HAP-1 (cell line): ENCODE results near the gene ARHGEF37.

ENCODE experiments used
- DNase-seq, 2 experiments: peaks; one replicate each; pipeline ENCODE4 v3.0.0-alpha.2; 2016 to 2020; ENCODE audit warnings: low spot score in 2 of 2
- H3K27me3 ChIP-seq: fragments of 250-450 bp; sonication (Bioruptor Pico); 2 replicates; pipeline ENCODE4 v1.5.1; 2020; ENCODE audit warnings: low read depth, mild to moderate bottlenecking, moderate library complexity
- H3K36me3 ChIP-seq: fragments of 250-450 bp; sonication (Bioruptor Pico); replicated peaks from 2 replicates; pipeline ENCODE4 v1.5.1; 2020; ENCODE audit warnings: mild to moderate bottlenecking
- H3K4me1 ChIP-seq: fragments of 250-450 bp; sonication (Bioruptor Pico); 2 replicates; pipeline ENCODE4 v1.5.1; 2020; ENCODE audit warnings: mild to moderate bottlenecking
- H3K4me3 ChIP-seq: fragments of 250-450 bp; sonication (Bioruptor Pico); 2 replicates; pipeline ENCODE4 v1.5.1; 2020; ENCODE audit warnings: mild to moderate bottlenecking, moderate library complexity
- H3K9me3 ChIP-seq: fragments of 250-450 bp; sonication (Bioruptor Pico); 2 replicates; pipeline ENCODE4 v1.5.1; 2020; ENCODE audit warnings: mild to moderate bottlenecking, moderate library complexity
- in situ Hi-C: fragments of 300-500 bp; cut with MboI; formaldehyde crosslinking; loops from 3 replicates; pipeline ENCODE4 v1.14.3; 2020; ENCODE audit warnings: low sequenced_read_pairs, inconsistent platforms, mixed read lengths

The ARHGEF37 gene

DNA sequence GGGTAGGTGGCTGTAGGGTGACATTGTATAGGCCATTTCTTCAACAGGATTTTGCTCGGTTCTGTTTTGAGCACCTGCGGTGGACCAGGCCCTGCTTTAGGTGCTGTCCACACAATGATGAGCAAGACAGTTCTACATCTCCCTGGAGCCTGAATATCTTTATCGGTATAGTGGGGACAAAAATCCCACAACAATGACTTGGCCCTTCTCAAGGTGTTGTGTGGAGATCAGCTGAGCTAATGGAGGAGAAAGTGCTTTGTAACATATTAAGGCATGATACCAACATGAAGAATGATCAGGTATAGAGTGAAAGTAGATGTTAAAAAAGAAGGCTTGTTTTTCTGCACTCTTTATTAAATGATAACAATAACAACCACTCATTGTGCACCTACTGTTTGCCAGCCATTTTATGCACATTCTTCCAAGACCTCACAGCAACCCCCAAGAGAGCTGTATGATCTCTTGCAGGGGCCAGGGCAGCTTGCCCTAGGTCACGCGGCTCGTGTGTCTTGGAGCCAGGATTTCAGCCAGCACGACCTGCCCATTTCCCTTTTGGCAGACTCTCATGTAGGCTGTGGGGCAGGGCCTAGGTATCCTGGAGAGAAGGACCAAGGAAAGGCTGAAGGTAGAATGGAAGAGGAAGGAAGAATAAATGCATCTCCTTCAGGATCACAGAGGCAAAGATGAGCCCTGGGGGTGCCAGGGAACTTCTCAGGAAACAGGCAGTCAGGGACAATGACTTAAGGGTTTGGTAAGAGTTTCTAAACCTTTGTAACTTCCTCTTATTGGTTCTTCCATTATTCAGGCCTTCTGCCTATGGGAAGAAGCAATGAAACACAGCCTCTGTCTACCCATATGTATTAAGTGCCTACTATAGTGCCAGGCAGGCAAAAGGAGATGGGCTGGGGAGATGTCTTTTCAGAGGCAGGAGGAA is 98.8 kb downstream of the ARHGEF37 start:
- in situ Hi-C loops: no loop called here

DNA sequence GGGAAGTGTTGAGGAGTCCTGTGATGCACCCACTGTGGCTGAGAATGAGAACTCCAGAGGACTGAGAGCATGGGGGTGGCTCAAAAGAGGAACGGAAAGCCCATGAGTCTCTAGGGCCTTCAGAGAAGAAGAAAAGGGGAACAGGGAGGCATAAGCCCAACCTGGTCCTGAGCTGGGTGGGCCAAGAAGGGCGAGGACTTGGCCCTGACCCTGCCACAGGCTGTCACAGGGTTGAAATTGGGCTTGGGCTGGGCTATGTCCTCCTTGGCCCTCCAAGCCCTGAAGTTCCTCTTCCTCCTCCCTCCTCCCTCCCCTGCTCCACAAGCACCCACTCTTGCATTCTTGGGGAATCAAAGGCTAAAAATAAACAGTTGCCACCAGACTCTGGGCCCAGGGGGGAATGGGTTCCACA is 99.5 kb downstream of the ARHGEF37 start:
- in situ Hi-C loops: no loop called here
- Histone ChIP-seq H3K27me3 (peaks cover 14% of the 10 kb centered on the region), H3K36me3 (no peaks in the 10 kb centered on the region), H3K4me1 (no peaks in the 10 kb centered on the region), H3K4me3 (no peak overlapping the region), H3K9me3 (no peaks in the 10 kb centered on the region)
- DNase-seq: no peak

More for the DNA sequence above, 98.8 kb downstream of the ARHGEF37 start:
- H3K9me3 ChIP-seq: no peaks in the 10 kb centered on the region; the same call in 1 of the 2 replicates
- no peak overlapping the region for H3K4me3 ChIP-seq
- no peaks in the 10 kb centered on the region for H3K4me1 ChIP-seq
- H3K27me3 ChIP-seq: peaks cover 11% of the 10 kb centered on the region; the same call in 1 of the 2 replicates
- DNase-seq: no peak
- H3K36me3 ChIP-seq: no peaks in the 10 kb centered on the region

DNA sequence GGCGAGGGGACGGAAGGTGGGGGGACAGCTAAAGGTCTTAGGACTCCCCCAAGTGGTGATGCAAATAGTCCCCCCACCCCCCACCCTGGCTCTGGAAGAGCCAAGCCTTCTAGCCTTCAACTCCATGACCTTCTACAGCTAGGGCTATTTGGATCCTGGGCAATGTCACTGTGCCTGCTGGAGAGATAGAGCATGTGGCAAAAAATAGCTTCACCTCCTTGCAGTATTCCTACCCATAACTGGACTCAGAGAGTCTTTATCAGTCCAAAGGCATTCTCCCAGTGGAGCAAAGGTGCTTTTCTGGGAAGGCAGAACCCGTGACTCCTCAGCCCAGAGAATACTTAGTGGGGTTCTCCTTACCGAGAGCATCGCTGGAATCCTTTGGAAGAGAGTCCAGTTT is 100.0 kb downstream of the ARHGEF37 start:
- in situ Hi-C loops: no loop called here

DNA sequence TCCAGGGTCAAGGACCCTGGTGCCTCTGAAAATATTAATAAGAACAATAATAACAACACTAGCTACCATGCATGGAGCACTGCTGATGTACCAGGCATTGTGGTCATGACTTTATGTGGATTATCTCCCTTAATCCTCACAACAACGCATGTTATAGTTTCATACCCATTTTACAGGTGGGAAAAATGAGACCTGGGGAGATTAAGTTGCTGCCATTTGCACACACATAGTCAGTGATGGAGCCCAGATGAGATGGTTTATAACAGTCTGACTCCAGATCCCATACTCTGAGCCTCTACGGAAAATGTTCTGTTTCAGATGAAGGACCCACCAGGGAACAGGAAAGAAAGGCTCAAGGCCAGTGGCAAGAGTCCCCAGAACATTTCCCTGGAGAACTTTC is 100.6 kb downstream of the ARHGEF37 start:
- Histone ChIP-seq H3K4me3 (no peak overlapping the region), H3K9me3 (no peaks in the 10 kb centered on the region), H3K27me3 (peaks cover 20% of the 10 kb centered on the region), H3K36me3 (no peaks in the 10 kb centered on the region), H3K4me1 (no peaks in the 10 kb centered on the region)
- in situ Hi-C loops: no loop called here
- DNase-seq: no peak

More for the DNA sequence above, 100.0 kb downstream of the ARHGEF37 start:
- H3K27me3 ChIP-seq: peaks cover 17% of the 10 kb centered on the region
- H3K9me3 ChIP-seq: no peaks in the 10 kb centered on the region
- no peaks in the 10 kb centered on the region for H3K4me1 ChIP-seq
- no peaks in the 10 kb centered on the region for H3K36me3 ChIP-seq
- no peak for DNase-seq
- H3K4me3 ChIP-seq: no peak overlapping the region

DNA sequence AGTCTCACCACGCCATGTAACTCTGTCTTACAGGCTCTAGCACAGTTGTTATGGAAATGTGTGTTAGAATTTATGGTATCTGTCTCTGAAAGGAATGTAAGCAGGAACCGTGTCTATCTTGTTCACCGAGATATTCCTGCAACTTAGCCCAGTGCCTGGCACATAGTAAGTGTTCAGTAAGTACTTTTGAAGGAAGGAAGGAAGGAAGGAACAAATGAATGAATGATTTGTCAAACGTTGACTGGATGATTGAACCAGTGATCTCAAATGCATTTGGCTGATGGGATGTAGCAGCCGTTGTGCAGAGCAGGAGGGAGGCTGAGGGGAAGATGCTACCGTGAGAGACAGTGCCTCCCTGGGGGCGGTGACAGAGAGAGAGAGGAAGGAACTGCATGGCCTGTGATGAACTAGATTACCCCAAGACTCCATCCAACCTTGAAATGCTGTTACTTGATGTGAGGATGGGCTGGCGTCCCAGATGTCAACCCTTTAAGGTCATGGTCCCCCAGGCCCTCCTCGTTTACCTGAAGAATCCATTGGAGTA is 101.3 kb downstream of the ARHGEF37 start:
- DNase-seq: no peak
- H3K4me1 ChIP-seq: no peaks in the 10 kb centered on the region
- H3K4me3 ChIP-seq: no peak overlapping the region
- H3K27me3 ChIP-seq: peaks cover 27% of the 10 kb centered on the region
- in situ Hi-C loops: no loop called here
- H3K36me3 ChIP-seq: no peaks in the 10 kb centered on the region
- no peaks in the 10 kb centered on the region for H3K9me3 ChIP-seq

DNA sequence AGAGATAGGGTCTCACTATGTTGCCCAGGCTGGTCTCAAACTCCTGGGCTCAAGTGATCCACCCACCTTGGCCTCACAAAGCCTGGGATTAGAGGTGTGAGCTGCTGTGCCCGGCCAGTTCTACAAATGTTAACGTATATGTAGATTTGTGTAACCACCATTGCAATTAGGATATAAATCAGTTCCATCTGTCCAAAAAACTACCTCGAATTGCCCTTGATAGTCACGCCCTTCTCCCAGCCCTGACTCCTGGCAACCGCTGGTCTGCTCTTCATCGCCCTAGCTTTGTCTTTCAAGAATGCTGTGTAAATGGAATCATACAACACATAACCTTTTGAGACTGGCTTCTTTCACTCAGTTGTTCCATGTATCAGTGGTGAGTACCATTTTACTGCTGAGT is 102.7 kb downstream of the ARHGEF37 start:
- H3K4me1 ChIP-seq: no peaks in the 10 kb centered on the region
- H3K27me3 ChIP-seq: peaks cover 35% of the 10 kb centered on the region
- H3K9me3 ChIP-seq: no peaks in the 10 kb centered on the region
- H3K36me3 ChIP-seq: no peaks in the 10 kb centered on the region
- H3K4me3 ChIP-seq: no peak overlapping the region
- no peak for DNase-seq
- in situ Hi-C loops: no loop called here

DNA sequence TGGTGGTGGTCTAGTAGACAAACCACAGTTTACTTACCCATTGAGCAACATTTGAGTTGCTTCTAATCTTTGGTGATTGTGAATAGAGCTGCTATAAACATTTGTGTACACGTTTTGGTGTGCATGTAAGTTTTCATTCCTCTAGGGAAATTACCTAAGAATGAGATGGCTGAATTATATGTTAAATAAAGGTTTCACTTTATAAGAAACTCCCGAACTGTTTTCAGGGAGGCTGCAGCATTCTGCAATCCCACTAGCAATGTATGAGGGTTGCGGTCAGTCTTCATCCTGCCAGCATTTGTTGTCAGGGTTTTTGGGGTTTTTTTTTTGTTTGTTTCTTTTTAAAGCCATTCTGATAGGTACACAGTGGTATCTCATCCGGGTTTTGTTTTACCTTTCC is 103.1 kb downstream of the ARHGEF37 start:
- no peak overlapping the region for H3K4me3 ChIP-seq
- no peaks in the 10 kb centered on the region for H3K36me3 ChIP-seq
- no peak for DNase-seq
- peaks cover 34% of the 10 kb centered on the region for H3K27me3 ChIP-seq
- no peaks in the 10 kb centered on the region for H3K4me1 ChIP-seq
- in situ Hi-C loops: no loop called here
- no peaks in the 10 kb centered on the region for H3K9me3 ChIP-seq
